BJ (cell line): ENCODE measurements around the gene PGBD5. TPM values are rescaled to one million over a fixed set of nuclear protein-coding genes. Genes with fewer than 3 reads are reported as not detected.

Experiments
- CTCF ChIA-PET: fragments of 350-600 bp; formaldehyde crosslinking; extraction: SDS; loops from one replicate; lab custom pipeline; 2021; ENCODE audit warnings: antibody characterized with exemption, inconsistent platforms; lab: Yijun Ruan, JAX
- POLR2A ChIA-PET: fragments of 300-600 bp; sonication (Branson Sonifier 250); formaldehyde crosslinking; extraction: SDS; loops from one replicate; lab custom pipeline; 2021; ENCODE audit warnings: antibody characterized with exemption; lab: Charles Lee
- DNase-seq: peaks from one replicate; pipeline ENCODE4 v3.0.0-alpha.2; 2011; ENCODE audit warnings: low read depth
- H3K27me3 ChIP-seq: 2 replicates; pipeline ENCODE4 v1.6.0; 2011; ENCODE audit warnings: low read length; ENCODE audit not compliant: control insufficient read depth, insufficient read depth
- H3K36me3 ChIP-seq: 2 replicates; pipeline ENCODE4 v1.5.1; 2011; ENCODE audit warnings: low read length; ENCODE audit not compliant: control insufficient read depth, insufficient read depth
- H3K4me3 ChIP-seq: 2 replicates; pipeline ENCODE4 v1.5.1; 2011; ENCODE audit warnings: low read depth, mild to moderate bottlenecking, control low read depth, low read length
- CTCF ChIP-seq: IDR thresholded peaks from 2 replicates; pipeline ENCODE4 v1.5.1; 2011; ENCODE audit warnings: low read depth, mild to moderate bottlenecking, control low read depth, inconsistent platforms, low read length, moderate library complexity; ENCODE audit not compliant: insufficient read depth
- polyA plus RNA-seq: library from polyadenylated mRNA; depleted of rRNA; stranded (reverse); fragments of >200 nt; gene quantifications from 2 replicates; pipeline ENCODE4 v1.2.3, GENCODE V29; 2011

The PGBD5 gene
- polyA plus RNA-seq, 1 experiment, result 0.07 TPM

- POLR2A ChIA-PET, result no interaction called here
- no peaks in the 10 kb centered on the region for H3K27me3 ChIP-seq
- TF ChIP-seq CTCF, result no peak
- CTCF ChIA-PET, result no interaction called here
- no peaks in the 10 kb centered on the region for H3K36me3 ChIP-seq
- H3K4me3 ChIP-seq, result no peak overlapping the region
- no peak for DNase-seq
These were observed 139.8 kb downstream of the PGBD5 start for GRCh38 chr1:230286166-230286889.

GRCh38 chr1:230285351-230285750 lies 140.8 kb downstream of the PGBD5 start:
- TF ChIP-seq CTCF, result no peak
- Histone ChIP-seq H3K36me3 (peaks cover 2% of the 10 kb centered on the region; the same call in 1 of the 2 replicates), H3K4me3 (no peak overlapping the region), H3K27me3 (no peaks in the 10 kb centered on the region)
- CTCF ChIA-PET, result no interaction called here
- POLR2A ChIA-PET, result no interaction called here
- DNase-seq, result no peak

- Histone ChIP-seq H3K36me3 (peaks cover 4% of the 10 kb centered on the region), H3K27me3 (no peaks in the 10 kb centered on the region), H3K4me3 (no peak overlapping the region)
- ChIA-PET POLR2A (no interaction called here), CTCF (no interaction called here)
- no peak for TF ChIP-seq CTCF
- no peak for DNase-seq
These were observed 141.2 kb downstream of the PGBD5 start for GRCh38 chr1:230284891-230285290.

GRCh38 chr1:230283678-230284077 lies 142.5 kb downstream of the PGBD5 start:
- no peaks in the 10 kb centered on the region for H3K27me3 ChIP-seq
- ChIA-PET CTCF (no interaction called here), POLR2A (no interaction called here)
- no peak overlapping the region for H3K4me3 ChIP-seq
- peaks cover 7% of the 10 kb centered on the region for H3K36me3 ChIP-seq
- DNase-seq, result no peak
- TF ChIP-seq CTCF, result no peak

- ChIA-PET CTCF (interaction anchor here (1.1 kb wide), 1 partner anchor 29 kb away, joined by 3 read pairs; no protein-coding TSS in a partner anchor), POLR2A (no interaction called here)
- no peak for TF ChIP-seq CTCF
- peaks cover 7% of the 10 kb centered on the region for H3K36me3 ChIP-seq
- H3K27me3 ChIP-seq, result no peaks in the 10 kb centered on the region
- no peak overlapping the region for H3K4me3 ChIP-seq
- no peak for DNase-seq
These were observed 144.0 kb downstream of the PGBD5 start for GRCh38 chr1:230282157-230282556.
